Adrenal gland (tissue), 5 donors: ENCODE data around the gene UNC5C.

Experiments
- POLR2A ChIP-seq, 2 donors: fragments of 450-650 bp; IDR thresholded peaks; one replicate each; pipeline ENCODE4 v1.6.1; 2017; ENCODE audit warnings: antibody characterized with exemption in 2 of 2, mild to moderate bottlenecking in 2 of 2, moderate library complexity in 1 of 2
- TF ChIP-seq, protein P1 (sequence below), 6 experiments: fragments of 450-650 bp in 4 of 6; fragments of 200-600 bp in 2 of 6; sonication (generic) in 1 of 6; IDR thresholded peaks; 1 replicate in 5 of 6; 2 replicates in 1 of 6; pipeline versions ENCODE4 v1.5.1 to v1.8.0; 2016 to 2021; ENCODE audit warnings: antibody characterized with exemption in 6 of 6, mild to moderate bottlenecking in 2 of 6, moderate library complexity in 1 of 6
- donor health status: DM: no; HTN: no; CAD: no.

DNA sequence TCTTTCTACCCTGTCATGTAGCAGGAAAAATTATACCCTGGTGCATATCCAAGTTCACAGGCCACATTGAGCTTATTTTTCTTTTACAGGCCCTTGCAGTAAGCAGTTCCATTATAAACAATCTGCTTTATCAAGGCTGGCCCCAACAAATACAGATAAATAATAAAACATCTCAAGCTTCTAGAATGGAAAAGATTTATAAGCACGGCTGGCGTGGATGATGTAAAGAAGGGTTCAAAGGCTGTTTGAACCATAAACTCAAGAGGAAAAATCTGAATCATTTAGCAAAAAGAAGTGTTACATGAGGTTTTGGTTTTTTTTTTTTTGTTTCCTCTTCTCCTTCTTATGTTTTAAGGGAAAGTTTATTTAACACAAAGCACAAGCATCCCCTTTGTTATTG is 109.7 kb downstream of the UNC5C start:
- TF ChIP-seq, protein P1, sequence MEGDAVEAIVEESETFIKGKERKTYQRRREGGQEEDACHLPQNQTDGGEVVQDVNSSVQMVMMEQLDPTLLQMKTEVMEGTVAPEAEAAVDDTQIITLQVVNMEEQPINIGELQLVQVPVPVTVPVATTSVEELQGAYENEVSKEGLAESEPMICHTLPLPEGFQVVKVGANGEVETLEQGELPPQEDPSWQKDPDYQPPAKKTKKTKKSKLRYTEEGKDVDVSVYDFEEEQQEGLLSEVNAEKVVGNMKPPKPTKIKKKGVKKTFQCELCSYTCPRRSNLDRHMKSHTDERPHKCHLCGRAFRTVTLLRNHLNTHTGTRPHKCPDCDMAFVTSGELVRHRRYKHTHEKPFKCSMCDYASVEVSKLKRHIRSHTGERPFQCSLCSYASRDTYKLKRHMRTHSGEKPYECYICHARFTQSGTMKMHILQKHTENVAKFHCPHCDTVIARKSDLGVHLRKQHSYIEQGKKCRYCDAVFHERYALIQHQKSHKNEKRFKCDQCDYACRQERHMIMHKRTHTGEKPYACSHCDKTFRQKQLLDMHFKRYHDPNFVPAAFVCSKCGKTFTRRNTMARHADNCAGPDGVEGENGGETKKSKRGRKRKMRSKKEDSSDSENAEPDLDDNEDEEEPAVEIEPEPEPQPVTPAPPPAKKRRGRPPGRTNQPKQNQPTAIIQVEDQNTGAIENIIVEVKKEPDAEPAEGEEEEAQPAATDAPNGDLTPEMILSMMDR (IDR thresholded peaks at IDR 0.05) = no peak
- TF ChIP-seq POLR2A (IDR thresholded peaks at IDR 0.05) = no peak
